ENCODE measurements around the gene RPS5.

DNA sequence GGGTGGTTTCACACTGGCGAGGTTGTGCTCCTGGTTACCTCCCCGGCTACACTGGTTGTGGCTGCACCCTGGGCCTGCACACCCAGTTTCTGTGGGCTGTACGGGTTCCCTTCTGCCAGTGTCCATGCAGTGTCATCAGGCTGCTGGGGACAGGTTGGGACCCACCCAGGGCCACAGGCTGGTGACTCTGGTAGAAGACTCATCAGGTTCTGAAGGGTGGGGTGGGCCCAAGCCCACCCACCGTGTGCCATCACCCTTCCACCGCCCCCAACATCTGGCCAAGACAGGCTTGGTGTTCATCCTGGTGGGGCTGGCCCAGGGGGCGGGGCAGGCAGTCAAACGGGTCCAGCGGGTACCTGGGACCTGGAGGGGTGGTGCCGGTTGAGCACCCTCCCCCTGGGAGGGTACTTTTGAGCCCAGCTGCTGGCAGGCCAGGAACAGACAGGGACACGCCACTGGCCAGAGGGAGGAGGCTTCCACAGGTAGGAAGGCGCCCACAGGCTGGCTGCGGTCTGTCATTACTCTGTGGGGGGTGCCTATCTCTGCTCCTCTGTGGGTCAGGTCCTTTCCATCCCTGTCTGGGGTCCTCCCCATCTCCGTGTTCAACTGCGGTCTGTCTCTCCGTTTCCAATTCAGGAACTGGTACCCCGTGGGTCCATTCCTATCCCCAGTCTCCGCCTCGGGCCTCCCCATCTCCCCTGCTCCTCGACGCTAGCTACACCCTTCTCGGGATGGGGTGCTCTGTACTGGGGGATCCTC is 8.3 kb downstream of the RPS5 start, which contains the start of gene RNF225:
- TF ChIP-seq CTCF (IDR thresholded peaks at IDR 0.05) = no peak
- TF ChIP-seq EZH2 (IDR thresholded peaks at IDR 0.05) = no peak
- no peak for TF ChIP-seq EZH2phosphoT487 (IDR thresholded peaks at IDR 0.05)
